Frontal cortex (tissue), 4 donors: ENCODE data around the gene SLC25A30. TPM values are rescaled to one million over a fixed set of nuclear protein-coding genes. Genes with fewer than 3 reads are reported as not detected.
"Not testable (repeated sequence)": the region's sequence is repeated elsewhere in the genome, so short reads cannot be mapped to it uniquely, and the experiment has no call there.

ENCODE experiments used
- DNase-seq, 2 donors: peaks; one replicate each; pipeline ENCODE4 v3.0.0; 2012; ENCODE audit warnings: low spot score in 2 of 2
- FAIRE-seq: peaks from 2 replicates; lab custom pipeline; 2012; peaks lifted over from hg19 to GRCh38; lab: Jason Lieb, UNC
- total RNA-seq: library from RNA; depleted of rRNA; stranded (reverse); fragments of >200 nt; gene quantifications from one replicate; pipeline ENCODE4 v1.2.3, GENCODE V29; 2014
- donor health status: control.
- donor health status: control.
- donor health status: control.

SLC25A30 gene
- total RNA-seq, 1 donor from 2014 or later, result 8.6 TPM

GRCh38 chr13:45373162-45373547 is 45.0 kb downstream of the SLC25A30 start:
- no peak for FAIRE-seq
- DNase-seq, result no peak

- DNase-seq (no peak), FAIRE-seq (no peak)
Measured at GRCh38 chr13:45372189-45373161, 45.7 kb downstream of the SLC25A30 start.

DNA sequence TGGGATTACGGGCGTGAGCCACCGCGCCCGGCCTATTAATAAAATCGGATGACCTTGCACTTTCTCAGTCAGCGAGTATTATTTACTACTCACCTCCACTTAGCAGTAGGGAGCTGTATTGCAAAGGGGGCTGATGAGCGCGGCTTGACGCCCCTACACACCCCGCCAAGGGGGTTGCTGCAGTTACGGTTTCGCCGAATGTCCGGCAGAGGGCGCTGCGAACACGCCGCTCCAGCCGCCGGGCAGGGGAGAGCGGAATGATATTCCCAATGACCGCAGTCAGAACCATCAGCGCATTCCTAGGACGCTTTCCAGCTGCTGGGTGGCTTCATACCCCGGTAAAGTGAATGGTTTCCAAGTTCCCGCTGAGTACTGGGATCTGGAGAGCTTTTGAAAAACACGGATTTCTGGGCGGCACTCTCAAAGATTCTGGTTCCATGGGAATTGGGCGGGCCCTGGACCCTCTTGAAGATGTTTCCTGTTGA is 47.2 kb downstream of the SLC25A30 start:
- peak; percentile 47 to 76 for DNase-seq

DNA sequence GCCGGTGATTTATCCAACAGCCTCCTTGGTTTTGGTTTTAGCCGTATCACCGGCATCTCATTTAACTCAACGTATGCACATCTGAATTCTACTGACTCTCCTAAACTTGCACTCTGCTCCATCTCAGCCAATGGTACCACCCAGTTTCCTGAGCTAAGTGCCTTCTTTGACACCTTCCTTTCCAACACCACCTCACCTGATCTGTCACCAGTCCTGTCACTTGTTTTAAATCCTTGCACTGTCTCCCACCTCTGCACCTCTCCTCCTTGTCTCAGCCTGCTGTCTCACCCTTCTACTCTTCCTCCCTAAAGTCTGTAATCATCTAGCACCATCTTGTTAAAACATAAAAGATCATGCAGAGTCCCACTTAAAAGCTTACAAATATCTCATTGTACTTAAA is 49.1 kb downstream of the SLC25A30 start:
- no peak for DNase-seq
- FAIRE-seq, result no peak

More for the DNA sequence above, 47.2 kb downstream of the SLC25A30 start:
- no peak for FAIRE-seq

- FAIRE-seq (no peak), DNase-seq (no peak)
Measured at GRCh38 chr13:45368571-45368970, 49.6 kb downstream of the SLC25A30 start.

- DNase-seq (no peak), FAIRE-seq (no peak)
Measured at GRCh38 chr13:45368005-45368404, 50.2 kb downstream of the SLC25A30 start.

DNA sequence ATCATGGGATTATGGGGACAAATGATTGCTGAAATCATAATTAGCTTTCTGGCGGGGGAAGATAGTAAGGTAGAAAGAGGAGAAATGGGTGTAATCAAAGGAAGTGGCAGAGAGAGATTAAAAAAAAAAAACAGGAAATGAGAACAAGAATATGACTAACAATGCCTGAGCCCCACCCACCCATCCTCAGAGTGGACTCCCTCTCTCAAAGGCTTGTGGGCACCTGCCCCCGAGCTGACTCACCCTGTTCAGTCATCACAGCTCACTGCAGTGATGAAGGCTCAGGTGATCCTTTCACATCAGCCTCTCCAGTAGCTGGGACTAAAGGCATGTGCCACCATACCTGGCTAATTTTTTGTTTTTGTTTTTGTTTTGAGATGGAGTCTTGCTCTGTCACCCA is 50.8 kb downstream of the SLC25A30 start:
- peak in 1 of 2 donors; percentile 44 for DNase-seq

GRCh38 chr13:45365558-45365885 is 52.7 kb downstream of the SLC25A30 start:
- no peak for FAIRE-seq
- no peak for DNase-seq

More for the DNA sequence above, 50.8 kb downstream of the SLC25A30 start:
- FAIRE-seq, result no peak

- no peak for DNase-seq
- no peak for FAIRE-seq
Measured at GRCh38 chr13:45364876-45365557, 53.2 kb downstream of the SLC25A30 start.

DNA sequence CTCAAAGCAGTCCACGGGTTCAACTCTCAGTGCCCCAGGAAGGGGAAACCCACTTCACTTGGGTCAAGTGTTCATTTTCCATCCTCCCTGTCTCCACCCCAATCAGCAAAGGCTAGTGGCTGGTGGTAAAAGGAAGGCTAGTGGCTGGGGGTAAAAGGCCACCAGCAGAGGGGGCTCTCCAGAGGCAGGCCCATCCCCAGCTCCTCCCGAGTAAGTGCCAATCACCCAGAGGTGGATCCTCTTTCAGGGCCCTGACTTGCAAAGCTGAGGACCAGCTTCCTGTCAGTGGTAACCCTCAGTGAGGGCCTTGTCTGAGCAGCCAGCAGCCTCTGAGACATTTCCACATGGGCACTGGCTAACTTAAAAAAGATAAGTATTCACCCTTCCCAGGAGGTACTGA is 55.2 kb downstream of the SLC25A30 start:
- DNase-seq (no peak), FAIRE-seq (no peak)

GRCh38 chr13:45361596-45362206 is 56.5 kb downstream of the SLC25A30 start:
- FAIRE-seq, result no peak

GRCh38 chr13:45356966-45357672 is 61.1 kb downstream of the SLC25A30 start:
- FAIRE-seq, result no peak
- no peak for DNase-seq

More at GRCh38 chr13:45361596-45362206, 56.5 kb downstream of the SLC25A30 start:
- no peak for DNase-seq

DNA sequence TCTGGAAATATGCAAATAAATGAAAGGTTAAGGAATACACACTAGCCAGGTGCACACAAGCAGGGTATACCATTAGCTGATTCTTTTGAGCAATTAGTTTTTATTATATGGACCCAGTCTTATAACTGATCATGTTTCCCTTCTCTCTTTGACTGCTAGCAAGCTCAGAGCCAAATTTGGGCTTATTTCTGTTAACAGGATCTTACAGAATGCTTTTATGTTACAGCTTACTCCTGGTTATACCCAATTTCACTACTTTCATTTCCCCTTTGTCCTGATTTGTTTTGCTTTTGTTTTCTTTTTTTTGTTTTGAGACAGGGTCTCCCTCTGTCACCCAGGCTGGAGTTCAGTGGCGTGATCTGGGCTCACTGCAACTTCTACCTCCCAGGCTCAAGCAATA is 64.3 kb downstream of the SLC25A30 start:
- no peak for DNase-seq
- no peak for FAIRE-seq

DNA sequence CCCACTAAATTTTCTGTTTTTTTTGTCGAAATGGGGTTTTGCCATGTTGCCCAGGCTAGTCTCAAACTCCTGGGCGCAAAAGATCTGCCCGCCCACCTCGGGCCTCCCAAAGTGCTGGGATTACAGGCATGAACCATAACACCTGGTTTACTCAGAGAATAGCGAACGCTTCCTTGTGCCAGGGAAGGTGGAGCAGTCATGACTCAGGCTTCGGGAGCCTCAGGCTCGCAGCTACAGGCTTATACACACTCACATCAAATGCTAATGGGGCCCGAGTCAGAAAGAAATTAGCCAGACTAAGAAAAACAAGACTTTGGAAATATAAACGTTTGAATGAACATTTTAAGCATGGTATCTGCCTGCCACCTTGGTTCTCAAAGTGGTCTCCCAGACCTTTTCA is 66.1 kb downstream of the SLC25A30 start:
- DNase-seq, result no peak
- no peak for FAIRE-seq

DNA sequence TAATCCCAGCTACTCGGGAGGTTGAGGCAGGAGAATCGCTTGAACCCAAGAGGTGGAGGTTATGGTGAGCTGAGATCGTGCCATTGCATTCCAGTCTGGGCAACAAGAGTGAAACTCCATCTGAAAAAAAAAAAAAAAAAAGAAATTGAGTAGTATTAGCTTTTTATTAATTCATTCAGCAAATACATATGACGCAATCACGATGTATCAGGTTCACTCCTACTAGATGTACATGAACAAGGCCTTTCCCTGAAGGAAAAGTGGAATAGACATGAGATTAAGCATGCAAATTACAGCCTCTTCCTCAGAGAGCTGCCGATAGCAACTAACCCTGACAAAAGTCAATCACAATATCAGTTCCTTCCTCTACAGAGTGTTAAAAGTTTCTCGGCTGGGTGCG is 68.0 kb downstream of the SLC25A30 start:
- DNase-seq (no peak), FAIRE-seq (no peak)

DNA sequence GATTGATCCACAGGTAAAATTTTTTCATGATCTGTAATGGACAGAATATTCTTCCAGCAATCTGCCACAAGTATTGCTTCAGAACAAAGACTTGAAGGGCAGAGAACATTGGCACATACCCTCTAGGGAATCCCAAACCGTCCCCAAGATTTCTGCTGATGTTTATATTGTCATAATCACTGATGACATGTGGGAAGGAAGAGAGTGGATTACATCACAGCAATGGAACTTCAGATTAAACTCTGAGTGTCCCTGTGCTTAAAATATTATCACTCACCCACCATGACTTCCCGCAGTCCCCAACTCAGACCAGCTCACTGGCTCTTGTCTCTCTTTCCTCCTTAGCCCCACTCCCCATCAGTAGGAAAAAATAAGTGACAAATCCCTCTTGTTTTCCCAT is 68.7 kb downstream of the SLC25A30 start:
- FAIRE-seq (no peak), DNase-seq (no peak)

DNA sequence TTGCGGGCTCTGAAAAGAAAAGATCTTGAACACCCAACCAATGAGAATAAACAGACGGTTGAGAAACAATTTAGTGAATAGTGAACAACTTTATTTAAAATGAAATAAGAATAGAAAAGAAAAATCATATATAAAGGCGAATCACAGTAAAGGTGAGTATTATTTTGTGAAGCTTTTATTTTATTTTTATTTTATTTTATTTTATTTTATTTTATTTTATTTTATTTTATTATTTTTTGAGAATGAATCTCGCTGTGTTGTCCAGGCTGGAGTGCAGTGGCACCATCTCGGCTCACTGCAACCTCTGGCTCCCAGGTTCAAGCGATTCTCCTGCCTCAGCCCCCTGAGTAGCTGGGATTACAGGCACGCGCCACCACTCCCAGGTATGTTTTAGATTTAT is 74.1 kb downstream of the SLC25A30 start:
- not testable (repeated sequence) for DNase-seq, FAIRE-seq
